GM19240 (cell line): ENCODE data around the gene UBE2H.
"Not testable (repeated sequence)": the region's sequence is repeated elsewhere in the genome, so short reads cannot be mapped to it uniquely, and the experiment has no call there.

Source experiments
- DNase-seq: peaks from one replicate; pipeline ENCODE4 v3.0.0; 2011; ENCODE audit warnings: low spot score; ENCODE audit not compliant: insufficient read length

UBE2H gene

GRCh38 chr7:129908181-129908580 lies 44.6 kb downstream of the UBE2H start:
- no peak for DNase-seq

GRCh38 chr7:129907122-129907736 lies 45.5 kb downstream of the UBE2H start:
- DNase-seq, result no peak

GRCh38 chr7:129906700-129907099 lies 46.1 kb downstream of the UBE2H start:
- DNase-seq, result no peak

GRCh38 chr7:129903935-129904334 lies 48.8 kb downstream of the UBE2H start:
- no peak for DNase-seq

- no peak for DNase-seq
These were observed 49.9 kb downstream of the UBE2H start for GRCh38 chr7:129902788-129903422.

GRCh38 chr7:129898502-129899160 lies 54.1 kb downstream of the UBE2H start:
- DNase-seq, result no peak

- DNase-seq, result no peak
These were observed 54.8 kb downstream of the UBE2H start for GRCh38 chr7:129898007-129898406.

GRCh38 chr7:129896568-129897382 lies 56.0 kb downstream of the UBE2H start:
- no peak for DNase-seq

- DNase-seq, result not testable (repeated sequence)
These were observed 58.6 kb downstream of the UBE2H start for GRCh38 chr7:129894184-129894583.

- DNase-seq, result no peak
These were observed 62.7 kb downstream of the UBE2H start for GRCh38 chr7:129890090-129890489.

- DNase-seq, result no peak
These were observed 63.5 kb downstream of the UBE2H start for GRCh38 chr7:129889133-129889844.

GRCh38 chr7:129887865-129888264 lies 64.9 kb downstream of the UBE2H start:
- no peak for DNase-seq

- DNase-seq, result no peak
These were observed 66.0 kb downstream of the UBE2H start for GRCh38 chr7:129886818-129887186.

GRCh38 chr7:129886167-129886817 lies 66.5 kb downstream of the UBE2H start:
- DNase-seq, result no peak

- no peak for DNase-seq
These were observed 68.3 kb downstream of the UBE2H start for GRCh38 chr7:129884495-129884894.

GRCh38 chr7:129883151-129883550 lies 69.6 kb downstream of the UBE2H start:
- DNase-seq, result no peak

- DNase-seq, result no peak
These were observed 70.2 kb downstream of the UBE2H start for GRCh38 chr7:129882531-129882930.

- DNase-seq, result no peak
These were observed 75.5 kb downstream of the UBE2H start for GRCh38 chr7:129877146-129877792.

GRCh38 chr7:129875745-129876411 lies 76.9 kb downstream of the UBE2H start:
- DNase-seq, result no peak

GRCh38 chr7:129875160-129875559 lies 77.6 kb downstream of the UBE2H start:
- DNase-seq, result no peak
